PC-3 (cell line): Measurements from ENCODE around the gene MTF2.

ENCODE experiments used
- CTCF ChIP-seq: fragments of 300-600 bp; sonication (generic); conservative IDR thresholded peaks from 2 replicates; pipeline ENCODE4 v1.5.1; 2017; ENCODE audit warnings: antibody characterized with exemption, low read depth, mild to moderate bottlenecking, low read length
- EZH2phosphoT487 ChIP-seq: fragments of 300-600 bp; sonication (generic); IDR thresholded peaks from 2 replicates; pipeline ENCODE4 v1.6.1; 2018; ENCODE audit warnings: mild to moderate bottlenecking, antibody characterized with exemption, low read length, borderline replicate concordance

DNA sequence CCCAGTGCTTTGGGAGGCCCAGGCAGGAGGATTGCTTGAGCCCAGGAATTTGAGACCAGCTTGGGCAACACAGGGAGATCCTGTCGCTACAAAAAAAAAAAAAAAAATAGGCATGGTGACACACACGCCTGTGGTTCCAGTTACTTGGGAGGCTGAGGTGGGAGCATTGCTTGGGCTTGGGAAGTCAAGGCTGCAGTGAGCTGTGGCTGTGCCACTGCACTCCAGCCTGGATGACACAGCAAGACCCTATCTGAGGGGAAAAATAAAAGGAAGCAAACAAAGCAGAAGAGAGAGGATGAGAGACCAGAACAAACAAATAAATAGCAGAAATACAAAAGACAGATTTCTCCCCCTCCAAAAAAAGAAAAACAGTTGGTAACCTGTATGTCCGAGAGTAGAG, 34.0 kb downstream of the MTF2 start:
- TF ChIP-seq EZH2phosphoT487 (no peak), CTCF (no peak)
